Upper lobe of left lung (tissue), 4 donors: ENCODE results near the gene PLEKHF1.

Experiments used
- EP300 ChIP-seq, 4 donors: sonication (generic); formaldehyde crosslinking; IDR thresholded peaks; one replicate each; pipeline ENCODE4 v1.5.1; 2017; ENCODE audit warnings: antibody characterized with exemption in 4 of 4, control low read depth in 2 of 4
- POLR2A ChIP-seq, 4 donors: fragments of 450-650 bp; IDR thresholded peaks; one replicate each; pipeline ENCODE4 v1.5.1; 2016 to 2017; ENCODE audit warnings: antibody characterized with exemption in 4 of 4, mild to moderate bottlenecking in 2 of 4
- POLR2AphosphoS5 ChIP-seq, 2 donors: sonication (generic); formaldehyde crosslinking; IDR thresholded peaks; one replicate each; pipeline ENCODE4 v1.5.1; 2017; ENCODE audit warnings: antibody characterized with exemption in 2 of 2
- TF ChIP-seq, protein P1 (sequence below), 6 experiments: fragments of 450-650 bp in 4 of 6; fragments of 200-600 bp in 2 of 6; sonication (generic) in 2 of 6; IDR thresholded peaks; one replicate each; pipeline ENCODE4 v1.5.1; 2016 to 2019; ENCODE audit warnings: antibody characterized with exemption in 6 of 6

- TF ChIP-seq POLR2A (IDR thresholded peaks at IDR 0.05): no peak
- TF ChIP-seq, protein P1, sequence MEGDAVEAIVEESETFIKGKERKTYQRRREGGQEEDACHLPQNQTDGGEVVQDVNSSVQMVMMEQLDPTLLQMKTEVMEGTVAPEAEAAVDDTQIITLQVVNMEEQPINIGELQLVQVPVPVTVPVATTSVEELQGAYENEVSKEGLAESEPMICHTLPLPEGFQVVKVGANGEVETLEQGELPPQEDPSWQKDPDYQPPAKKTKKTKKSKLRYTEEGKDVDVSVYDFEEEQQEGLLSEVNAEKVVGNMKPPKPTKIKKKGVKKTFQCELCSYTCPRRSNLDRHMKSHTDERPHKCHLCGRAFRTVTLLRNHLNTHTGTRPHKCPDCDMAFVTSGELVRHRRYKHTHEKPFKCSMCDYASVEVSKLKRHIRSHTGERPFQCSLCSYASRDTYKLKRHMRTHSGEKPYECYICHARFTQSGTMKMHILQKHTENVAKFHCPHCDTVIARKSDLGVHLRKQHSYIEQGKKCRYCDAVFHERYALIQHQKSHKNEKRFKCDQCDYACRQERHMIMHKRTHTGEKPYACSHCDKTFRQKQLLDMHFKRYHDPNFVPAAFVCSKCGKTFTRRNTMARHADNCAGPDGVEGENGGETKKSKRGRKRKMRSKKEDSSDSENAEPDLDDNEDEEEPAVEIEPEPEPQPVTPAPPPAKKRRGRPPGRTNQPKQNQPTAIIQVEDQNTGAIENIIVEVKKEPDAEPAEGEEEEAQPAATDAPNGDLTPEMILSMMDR (IDR thresholded peaks at IDR 0.05): no peak
- TF ChIP-seq POLR2AphosphoS5 (IDR thresholded peaks at IDR 0.05): no peak
- no peak for TF ChIP-seq EP300 (IDR thresholded peaks at IDR 0.05)
Observed at GRCh38 chr19:29639086-29639485, 26.2 kb upstream of the PLEKHF1 start.
